GM12878 (cell line): ENCODE measurements around the gene IRF7. TPM values are rescaled to one million over a fixed set of nuclear protein-coding genes. Genes with fewer than 3 reads are reported as not detected.
A peak's percentile ranks its signal among the peaks of the same experiment; 100 is the strongest.

Experiments used
- CHD2 ChIP-seq: IDR thresholded peaks from 2 replicates; pipeline ENCODE4 v1.6.1; 2011; ENCODE audit warnings: low read depth, low read length, improper control_type of control experiment, borderline replicate concordance
- CREB1 ChIP-seq: IDR thresholded peaks from 2 replicates; pipeline ENCODE4 v1.6.1; 2012; ENCODE audit warnings: low read depth, mild to moderate bottlenecking, inconsistent platforms
- ETV6 ChIP-seq, 2 experiments: fragments of 450-650 bp in 1 of 2; IDR thresholded peaks in 1 of 2; conservative IDR thresholded peaks in 1 of 2; 2 replicates each; pipeline ENCODE4 v1.6.1; 2014; ENCODE audit warnings: antibody characterized with exemption in 1 of 2, borderline replicate concordance in 1 of 2, low read depth in 1 of 2, mild to moderate bottlenecking in 1 of 2, moderate library complexity in 1 of 2
- HDAC6 ChIP-seq: fragments of 200-600 bp; sonication (generic); IDR thresholded peaks from one replicate; pipeline ENCODE4 v1.8.0; 2017; ENCODE audit warnings: antibody characterized with exemption; ENCODE audit not compliant: unreplicated experiment
- NFYB ChIP-seq: IDR thresholded peaks from 2 replicates; pipeline ENCODE4 v1.6.1; 2011; ENCODE audit warnings: low read depth, mild to moderate bottlenecking, low read length, improper control_type of control experiment, moderate library complexity; ENCODE audit not compliant: insufficient read depth
- PML ChIP-seq: IDR thresholded peaks from 2 replicates; pipeline ENCODE4 v1.6.1; 2012; ENCODE audit warnings: low read length, inconsistent platforms
- RBBP5 ChIP-seq: fragments of 200-600 bp; sonication (generic); conservative IDR thresholded peaks from 2 replicates; pipeline ENCODE4 v1.6.1; 2016
- RUNX3 ChIP-seq: IDR thresholded peaks from 2 replicates; pipeline ENCODE4 v1.6.1; 2012; ENCODE audit warnings: low read length, inconsistent platforms
- SMARCA5 ChIP-seq: fragments of 450-650 bp; IDR thresholded peaks from 2 replicates; pipeline ENCODE4 v1.6.1; 2017; ENCODE audit warnings: mild to moderate bottlenecking
- SPI1 ChIP-seq: IDR thresholded peaks from 2 replicates; pipeline ENCODE4 v1.6.1; 2011; ENCODE audit warnings: low read depth, mild to moderate bottlenecking, low read length, moderate library complexity, borderline replicate concordance; ENCODE audit not compliant: insufficient read depth
- TARDBP ChIP-seq: IDR thresholded peaks from 2 replicates; pipeline ENCODE4 v1.6.1; 2016; ENCODE audit warnings: borderline replicate concordance
- TBL1XR1 ChIP-seq: IDR thresholded peaks from 2 replicates; pipeline ENCODE4 v1.6.1; 2012; ENCODE audit warnings: low read depth, low read length, improper control_type of control experiment
- ZZZ3 ChIP-seq: IDR thresholded peaks from 2 replicates; pipeline ENCODE4 v1.6.1; 2011; ENCODE audit warnings: low read depth; ENCODE audit not compliant: control insufficient read depth, insufficient read length
- polyA plus RNA-seq, 11 experiments: library from polyadenylated mRNA; depleted of rRNA in 4 of 11; unstranded in 6 of 11; stranded (reverse) in 5 of 11; fragments of >200 nt; fragmentation: Nextera tagmentation in 4 of 11; fragmentation: Illumina TruSeq in 1 of 11; extraction: Ambion mirVana in 4 of 11; extraction: Trizol in 1 of 11; gene quantifications; 1 replicate in 1 of 11; 2 replicates in 10 of 11; pipeline versions ENCODE4 v1.2.1 to v1.2.3, GENCODE V29; 2011 to 2016; ENCODE audit warnings: inconsistent platforms in 2 of 11, missing spikeins in 2 of 11, low read depth in 1 of 11
- total RNA-seq, 4 experiments: library from RNA; depleted of rRNA in 3 of 4; stranded (reverse); fragments of >200 nt in 3 of 4; fragmentation: Illumina TruSeq in 1 of 4; extraction: Trizol in 1 of 4; gene quantifications; 2 replicates each; pipeline versions ENCODE4 v1.2.1 to v1.2.3, GENCODE V29; 2013 to 2021
- TF ChIP-seq, protein P1 (sequence below): fragments of 450-650 bp; conservative IDR thresholded peaks from 2 replicates; pipeline ENCODE4 v1.6.1; 2017; ENCODE audit warnings: mild to moderate bottlenecking, moderate library complexity
- TF ChIP-seq, protein P2 (sequence below): IDR thresholded peaks from 2 replicates; pipeline ENCODE4 v1.6.1; 2012; ENCODE audit warnings: improper control_type of control experiment, low read depth, low read length; ENCODE audit not compliant: insufficient replicate concordance
- TF ChIP-seq, protein P3 (sequence below): fragments of 450-650 bp; IDR thresholded peaks from 2 replicates; pipeline ENCODE4 v1.6.1; 2017; ENCODE audit warnings: antibody characterized with exemption, mild to moderate bottlenecking, moderate library complexity
- TF ChIP-seq, protein P4 (sequence below): fragments of 450-650 bp; IDR thresholded peaks from 2 replicates; pipeline ENCODE4 v1.6.1; 2017; ENCODE audit warnings: mild to moderate bottlenecking

Gene IRF7
- total and polyA plus RNA-seq, 10 of the 15 experiments (the other 5 are each of a cell fraction or from before 2014, with no cell fraction given) = 4.4 to 141 (median 67.6) TPM

DNA sequence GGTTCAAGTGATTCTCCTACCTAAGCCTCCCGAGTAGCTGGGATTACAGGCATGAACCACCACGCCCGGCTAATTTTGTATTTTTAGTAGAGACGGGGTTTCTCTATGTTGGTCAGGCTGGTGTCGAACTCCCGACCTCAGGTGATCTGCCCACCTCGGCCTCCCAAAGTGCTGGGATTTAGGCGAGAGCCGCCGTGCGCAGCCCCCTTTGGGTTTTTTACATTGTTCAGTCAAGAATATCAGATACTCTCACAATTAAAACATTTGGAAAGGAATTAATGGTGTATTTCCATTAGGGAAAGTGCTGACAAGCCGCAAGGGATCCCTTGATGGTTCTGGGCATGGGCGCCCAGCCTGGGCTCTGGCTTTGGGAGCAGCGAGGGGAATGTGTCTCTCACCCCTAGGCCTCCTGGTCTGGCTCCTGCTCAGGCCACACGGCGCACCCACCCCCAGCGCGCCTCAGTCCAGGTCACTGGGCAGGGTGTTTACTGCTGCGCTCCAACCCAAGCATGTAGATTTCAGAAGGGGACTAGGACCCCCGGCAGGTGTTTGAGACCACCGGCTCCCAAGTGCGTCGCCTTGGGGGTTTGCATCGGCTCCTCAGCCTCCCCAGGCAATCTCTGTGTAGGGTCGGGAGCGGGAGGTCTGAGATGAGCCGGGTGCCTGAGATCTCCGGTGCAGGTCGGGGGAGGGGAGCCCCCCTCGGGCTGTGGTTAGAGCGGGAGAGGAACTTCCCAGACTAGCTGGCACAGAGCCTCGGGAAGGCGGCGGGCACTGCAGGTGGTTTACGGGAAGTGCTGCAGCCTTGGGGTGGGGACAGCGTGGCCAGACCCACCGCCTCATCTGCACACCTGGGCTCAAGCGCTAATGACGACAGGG, 809 bp upstream of the IRF7 start (continued):
- no peak for TF ChIP-seq HDAC6
- no peak for TF ChIP-seq RBBP5
- TF ChIP-seq, protein P1, sequence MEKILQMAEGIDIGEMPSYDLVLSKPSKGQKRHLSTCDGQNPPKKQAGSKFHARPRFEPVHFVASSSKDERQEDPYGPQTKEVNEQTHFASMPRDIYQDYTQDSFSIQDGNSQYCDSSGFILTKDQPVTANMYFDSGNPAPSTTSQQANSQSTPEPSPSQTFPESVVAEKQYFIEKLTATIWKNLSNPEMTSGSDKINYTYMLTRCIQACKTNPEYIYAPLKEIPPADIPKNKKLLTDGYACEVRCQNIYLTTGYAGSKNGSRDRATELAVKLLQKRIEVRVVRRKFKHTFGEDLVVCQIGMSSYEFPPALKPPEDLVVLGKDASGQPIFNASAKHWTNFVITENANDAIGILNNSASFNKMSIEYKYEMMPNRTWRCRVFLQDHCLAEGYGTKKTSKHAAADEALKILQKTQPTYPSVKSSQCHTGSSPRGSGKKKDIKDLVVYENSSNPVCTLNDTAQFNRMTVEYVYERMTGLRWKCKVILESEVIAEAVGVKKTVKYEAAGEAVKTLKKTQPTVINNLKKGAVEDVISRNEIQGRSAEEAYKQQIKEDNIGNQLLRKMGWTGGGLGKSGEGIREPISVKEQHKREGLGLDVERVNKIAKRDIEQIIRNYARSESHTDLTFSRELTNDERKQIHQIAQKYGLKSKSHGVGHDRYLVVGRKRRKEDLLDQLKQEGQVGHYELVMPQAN = 0 out of 2 replicates have a peak, but pooled peaks have one; percentile 29
- TF ChIP-seq NFYB = no peak
- TF ChIP-seq TARDBP = no peak
- TF ChIP-seq RUNX3 = no peak
- TF ChIP-seq, protein P2, sequence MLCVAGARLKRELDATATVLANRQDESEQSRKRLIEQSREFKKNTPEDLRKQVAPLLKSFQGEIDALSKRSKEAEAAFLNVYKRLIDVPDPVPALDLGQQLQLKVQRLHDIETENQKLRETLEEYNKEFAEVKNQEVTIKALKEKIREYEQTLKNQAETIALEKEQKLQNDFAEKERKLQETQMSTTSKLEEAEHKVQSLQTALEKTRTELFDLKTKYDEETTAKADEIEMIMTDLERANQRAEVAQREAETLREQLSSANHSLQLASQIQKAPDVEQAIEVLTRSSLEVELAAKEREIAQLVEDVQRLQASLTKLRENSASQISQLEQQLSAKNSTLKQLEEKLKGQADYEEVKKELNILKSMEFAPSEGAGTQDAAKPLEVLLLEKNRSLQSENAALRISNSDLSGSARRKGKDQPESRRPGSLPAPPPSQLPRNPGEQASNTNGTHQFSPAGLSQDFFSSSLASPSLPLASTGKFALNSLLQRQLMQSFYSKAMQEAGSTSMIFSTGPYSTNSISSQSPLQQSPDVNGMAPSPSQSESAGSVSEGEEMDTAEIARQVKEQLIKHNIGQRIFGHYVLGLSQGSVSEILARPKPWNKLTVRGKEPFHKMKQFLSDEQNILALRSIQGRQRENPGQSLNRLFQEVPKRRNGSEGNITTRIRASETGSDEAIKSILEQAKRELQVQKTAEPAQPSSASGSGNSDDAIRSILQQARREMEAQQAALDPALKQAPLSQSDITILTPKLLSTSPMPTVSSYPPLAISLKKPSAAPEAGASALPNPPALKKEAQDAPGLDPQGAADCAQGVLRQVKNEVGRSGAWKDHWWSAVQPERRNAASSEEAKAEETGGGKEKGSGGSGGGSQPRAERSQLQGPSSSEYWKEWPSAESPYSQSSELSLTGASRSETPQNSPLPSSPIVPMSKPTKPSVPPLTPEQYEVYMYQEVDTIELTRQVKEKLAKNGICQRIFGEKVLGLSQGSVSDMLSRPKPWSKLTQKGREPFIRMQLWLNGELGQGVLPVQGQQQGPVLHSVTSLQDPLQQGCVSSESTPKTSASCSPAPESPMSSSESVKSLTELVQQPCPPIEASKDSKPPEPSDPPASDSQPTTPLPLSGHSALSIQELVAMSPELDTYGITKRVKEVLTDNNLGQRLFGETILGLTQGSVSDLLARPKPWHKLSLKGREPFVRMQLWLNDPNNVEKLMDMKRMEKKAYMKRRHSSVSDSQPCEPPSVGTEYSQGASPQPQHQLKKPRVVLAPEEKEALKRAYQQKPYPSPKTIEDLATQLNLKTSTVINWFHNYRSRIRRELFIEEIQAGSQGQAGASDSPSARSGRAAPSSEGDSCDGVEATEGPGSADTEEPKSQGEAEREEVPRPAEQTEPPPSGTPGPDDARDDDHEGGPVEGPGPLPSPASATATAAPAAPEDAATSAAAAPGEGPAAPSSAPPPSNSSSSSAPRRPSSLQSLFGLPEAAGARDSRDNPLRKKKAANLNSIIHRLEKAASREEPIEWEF = no peak
- TF ChIP-seq CHD2 = no peak
- TF ChIP-seq ETV6 (conservative IDR thresholded peaks at IDR 0.05 in 1 of 2, IDR thresholded peaks at IDR 0.05 in 1 of 2; ENCODE audit: borderline replicate concordance in 1 of 2, low read depth in 1 of 2) = peak in 1 of 2 experiments; percentile 1; a peak in 1 of 4 replicates
- no peak for TF ChIP-seq TBL1XR1
- TF ChIP-seq PML = no peak
- TF ChIP-seq SPI1 = no peak
- TF ChIP-seq, protein P3, sequence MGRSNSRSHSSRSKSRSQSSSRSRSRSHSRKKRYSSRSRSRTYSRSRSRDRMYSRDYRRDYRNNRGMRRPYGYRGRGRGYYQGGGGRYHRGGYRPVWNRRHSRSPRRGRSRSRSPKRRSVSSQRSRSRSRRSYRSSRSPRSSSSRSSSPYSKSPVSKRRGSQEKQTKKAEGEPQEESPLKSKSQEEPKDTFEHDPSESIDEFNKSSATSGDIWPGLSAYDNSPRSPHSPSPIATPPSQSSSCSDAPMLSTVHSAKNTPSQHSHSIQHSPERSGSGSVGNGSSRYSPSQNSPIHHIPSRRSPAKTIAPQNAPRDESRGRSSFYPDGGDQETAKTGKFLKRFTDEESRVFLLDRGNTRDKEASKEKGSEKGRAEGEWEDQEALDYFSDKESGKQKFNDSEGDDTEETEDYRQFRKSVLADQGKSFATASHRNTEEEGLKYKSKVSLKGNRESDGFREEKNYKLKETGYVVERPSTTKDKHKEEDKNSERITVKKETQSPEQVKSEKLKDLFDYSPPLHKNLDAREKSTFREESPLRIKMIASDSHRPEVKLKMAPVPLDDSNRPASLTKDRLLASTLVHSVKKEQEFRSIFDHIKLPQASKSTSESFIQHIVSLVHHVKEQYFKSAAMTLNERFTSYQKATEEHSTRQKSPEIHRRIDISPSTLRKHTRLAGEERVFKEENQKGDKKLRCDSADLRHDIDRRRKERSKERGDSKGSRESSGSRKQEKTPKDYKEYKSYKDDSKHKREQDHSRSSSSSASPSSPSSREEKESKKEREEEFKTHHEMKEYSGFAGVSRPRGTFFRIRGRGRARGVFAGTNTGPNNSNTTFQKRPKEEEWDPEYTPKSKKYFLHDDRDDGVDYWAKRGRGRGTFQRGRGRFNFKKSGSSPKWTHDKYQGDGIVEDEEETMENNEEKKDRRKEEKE = no peak
- TF ChIP-seq ZZZ3 = no peak
- TF ChIP-seq SMARCA5 = peak; percentile 81
- TF ChIP-seq, protein P4, sequence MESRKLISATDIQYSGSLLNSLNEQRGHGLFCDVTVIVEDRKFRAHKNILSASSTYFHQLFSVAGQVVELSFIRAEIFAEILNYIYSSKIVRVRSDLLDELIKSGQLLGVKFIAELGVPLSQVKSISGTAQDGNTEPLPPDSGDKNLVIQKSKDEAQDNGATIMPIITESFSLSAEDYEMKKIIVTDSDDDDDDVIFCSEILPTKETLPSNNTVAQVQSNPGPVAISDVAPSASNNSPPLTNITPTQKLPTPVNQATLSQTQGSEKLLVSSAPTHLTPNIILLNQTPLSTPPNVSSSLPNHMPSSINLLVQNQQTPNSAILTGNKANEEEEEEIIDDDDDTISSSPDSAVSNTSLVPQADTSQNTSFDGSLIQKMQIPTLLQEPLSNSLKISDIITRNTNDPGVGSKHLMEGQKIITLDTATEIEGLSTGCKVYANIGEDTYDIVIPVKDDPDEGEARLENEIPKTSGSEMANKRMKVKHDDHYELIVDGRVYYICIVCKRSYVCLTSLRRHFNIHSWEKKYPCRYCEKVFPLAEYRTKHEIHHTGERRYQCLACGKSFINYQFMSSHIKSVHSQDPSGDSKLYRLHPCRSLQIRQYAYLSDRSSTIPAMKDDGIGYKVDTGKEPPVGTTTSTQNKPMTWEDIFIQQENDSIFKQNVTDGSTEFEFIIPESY = no peak
- no peak for TF ChIP-seq CREB1
